HepG2 (cell line): ENCODE results near the gene SSC4D. TPM values are rescaled to one million over a fixed set of nuclear protein-coding genes. Genes with fewer than 3 reads are reported as not detected.

Source experiments
- ARHGAP35 ChIP-seq: sonication (generic); formaldehyde crosslinking; IDR thresholded peaks from 2 replicates; pipeline ENCODE4 v1.9.0; 2022; ENCODE audit warnings: mild to moderate bottlenecking, inconsistent platforms, moderate library complexity, missing genetic modification reagents, borderline replicate concordance
- EHMT2 ChIP-seq: fragments of 200-600 bp; sonication (generic); IDR thresholded peaks from 2 replicates; pipeline ENCODE4 v1.7.0; 2017; ENCODE audit warnings: antibody characterized with exemption, low read depth, low read length, borderline replicate concordance
- GPN1 ChIP-seq: sonication (generic); formaldehyde crosslinking; IDR thresholded peaks from 2 replicates; pipeline ENCODE4 v1.5.1; 2020; ENCODE audit warnings: missing genetic modification reagents, borderline replicate concordance
- HDAC1 ChIP-seq: sonication (generic); formaldehyde crosslinking; IDR thresholded peaks from 2 replicates; pipeline ENCODE4 v1.5.1; 2020; ENCODE audit warnings: mild to moderate bottlenecking, missing genetic modification reagents
- KDM5B ChIP-seq: sonication (generic); formaldehyde crosslinking; IDR thresholded peaks from 2 replicates; pipeline ENCODE4 v1.4.0; 2020; ENCODE audit warnings: missing genetic modification reagents, mild to moderate bottlenecking, borderline replicate concordance
- KDM6A ChIP-seq: IDR thresholded peaks from 2 replicates; pipeline ENCODE4 v1.6.1; 2016; ENCODE audit warnings: low read depth
- MAFF ChIP-seq: IDR thresholded peaks from 2 replicates; pipeline ENCODE4 v1.6.1; 2011; ENCODE audit warnings: low read depth, low read length, improper control_type of control experiment
- NFE2 ChIP-seq: sonication (generic); formaldehyde crosslinking; IDR thresholded peaks from 2 replicates; pipeline ENCODE4 v1.4.0; 2020; ENCODE audit warnings: missing genetic modification reagents
- NFIC ChIP-seq: IDR thresholded peaks from 2 replicates; pipeline ENCODE4 v1.6.1; 2012; ENCODE audit warnings: mild to moderate bottlenecking, low read length, inconsistent platforms
- NONO ChIP-seq, 2 experiments: fragments of 450-650 bp in 1 of 2; sonication (generic) in 1 of 2; formaldehyde crosslinking in 1 of 2; IDR thresholded peaks in 1 of 2; conservative IDR thresholded peaks in 1 of 2; 2 replicates each; pipeline versions ENCODE4 v1.6.1 to v1.8.0; 2017 to 2022; ENCODE audit warnings: mild to moderate bottlenecking in 1 of 2, missing genetic modification reagents in 1 of 2, moderate library complexity in 1 of 2
- NR2F1 ChIP-seq, 2 experiments: fragments of 450-650 bp in 1 of 2; formaldehyde crosslinking in 1 of 2; IDR thresholded peaks; 2 replicates each; pipeline versions ENCODE4 v1.5.0 to v1.6.1; 2016 to 2020; ENCODE audit warnings: mild to moderate bottlenecking in 1 of 2, missing compliant biosample characterization in 1 of 2, missing genetic modification reagents in 1 of 2, moderate library complexity in 1 of 2
- RBM39 ChIP-seq: fragments of 200-400 bp; formaldehyde crosslinking; IDR thresholded peaks from one replicate; pipeline ENCODE4 v1.6.1; 2018; ENCODE audit warnings: antibody characterized with exemption, mild to moderate bottlenecking, low read depth, low read length; ENCODE audit not compliant: poor library complexity, severe bottlenecking
- RELA ChIP-seq: sonication (generic); formaldehyde crosslinking; IDR thresholded peaks from 2 replicates; pipeline ENCODE4 v1.4.0; 2020; ENCODE audit warnings: missing genetic modification reagents
- SP4 ChIP-seq: sonication (generic); formaldehyde crosslinking; IDR thresholded peaks from 2 replicates; pipeline ENCODE4 v1.8.1; 2023; ENCODE audit warnings: mild to moderate bottlenecking, missing genetic modification reagents
- U2AF1 ChIP-seq: fragments of 200-400 bp; formaldehyde crosslinking; optimal IDR thresholded peaks from 2 replicates; pipeline ENCODE3; 2017; ENCODE audit warnings: mild to moderate bottlenecking, low read depth, low read length
- ZFP62 ChIP-seq: sonication (generic); formaldehyde crosslinking; IDR thresholded peaks from 2 replicates; pipeline ENCODE4 v1.4.0; 2020; ENCODE audit warnings: missing genetic modification reagents
- ZNF138 ChIP-seq: sonication (generic); formaldehyde crosslinking; IDR thresholded peaks from 2 replicates; pipeline ENCODE4 v1.5.0; 2020; ENCODE audit warnings: mild to moderate bottlenecking, low read depth, missing genetic modification reagents
- ZNF552 ChIP-seq: sonication (generic); formaldehyde crosslinking; IDR thresholded peaks from 2 replicates; pipeline ENCODE4 v1.9.0; 2022; ENCODE audit warnings: missing genetic modification reagents, mild to moderate bottlenecking, borderline replicate concordance
- ZNF609 ChIP-seq: sonication (generic); formaldehyde crosslinking; IDR thresholded peaks from 2 replicates; pipeline ENCODE4 v1.4.0; 2020; ENCODE audit warnings: mild to moderate bottlenecking, missing genetic modification reagents, borderline replicate concordance
- ZNF800 ChIP-seq: sonication (generic); formaldehyde crosslinking; IDR thresholded peaks from 2 replicates; pipeline ENCODE4 v1.4.0; 2020; ENCODE audit warnings: missing genetic modification reagents
- polyA plus RNA-seq, 8 experiments: library from polyadenylated mRNA; depleted of rRNA in 3 of 8; stranded (reverse) in 7 of 8; unstranded in 1 of 8; fragments of >200 nt; fragmentation: Illumina TruSeq in 4 of 8; extraction: Trizol in 4 of 8; gene quantifications; 2 replicates each; pipeline versions ENCODE4 v1.2.1 to v1.2.3, GENCODE V29; 2011 to 2016; ENCODE audit warnings: low read depth in 4 of 8, missing spikeins in 1 of 8, mixed read lengths in 1 of 8; ENCODE audit not compliant: insufficient read depth in 1 of 8
- total RNA-seq, 5 experiments: library from RNA; depleted of rRNA; stranded (reverse); fragments of >200 nt; fragmentation: Illumina TruSeq; extraction: Trizol; gene quantifications; 2 replicates each; pipeline ENCODE4 v1.2.3, GENCODE V29; 2016; ENCODE audit warnings: low read depth in 1 of 5
- TF ChIP-seq, protein P1 (sequence below): sonication (generic); formaldehyde crosslinking; IDR thresholded peaks from 2 replicates; pipeline ENCODE4 v1.4.0; 2020; ENCODE audit warnings: mild to moderate bottlenecking, missing genetic modification reagents
- TF ChIP-seq, protein P2 (sequence below): IDR thresholded peaks from 2 replicates; pipeline ENCODE4 v1.6.1; 2012; ENCODE audit warnings: inconsistent platforms

The SSC4D gene
- total and polyA plus RNA-seq, 2 of the 13 experiments (the other 11 are each of a cell fraction or from before 2014, with no cell fraction given) = 33.3 to 63.8 TPM

DNA sequence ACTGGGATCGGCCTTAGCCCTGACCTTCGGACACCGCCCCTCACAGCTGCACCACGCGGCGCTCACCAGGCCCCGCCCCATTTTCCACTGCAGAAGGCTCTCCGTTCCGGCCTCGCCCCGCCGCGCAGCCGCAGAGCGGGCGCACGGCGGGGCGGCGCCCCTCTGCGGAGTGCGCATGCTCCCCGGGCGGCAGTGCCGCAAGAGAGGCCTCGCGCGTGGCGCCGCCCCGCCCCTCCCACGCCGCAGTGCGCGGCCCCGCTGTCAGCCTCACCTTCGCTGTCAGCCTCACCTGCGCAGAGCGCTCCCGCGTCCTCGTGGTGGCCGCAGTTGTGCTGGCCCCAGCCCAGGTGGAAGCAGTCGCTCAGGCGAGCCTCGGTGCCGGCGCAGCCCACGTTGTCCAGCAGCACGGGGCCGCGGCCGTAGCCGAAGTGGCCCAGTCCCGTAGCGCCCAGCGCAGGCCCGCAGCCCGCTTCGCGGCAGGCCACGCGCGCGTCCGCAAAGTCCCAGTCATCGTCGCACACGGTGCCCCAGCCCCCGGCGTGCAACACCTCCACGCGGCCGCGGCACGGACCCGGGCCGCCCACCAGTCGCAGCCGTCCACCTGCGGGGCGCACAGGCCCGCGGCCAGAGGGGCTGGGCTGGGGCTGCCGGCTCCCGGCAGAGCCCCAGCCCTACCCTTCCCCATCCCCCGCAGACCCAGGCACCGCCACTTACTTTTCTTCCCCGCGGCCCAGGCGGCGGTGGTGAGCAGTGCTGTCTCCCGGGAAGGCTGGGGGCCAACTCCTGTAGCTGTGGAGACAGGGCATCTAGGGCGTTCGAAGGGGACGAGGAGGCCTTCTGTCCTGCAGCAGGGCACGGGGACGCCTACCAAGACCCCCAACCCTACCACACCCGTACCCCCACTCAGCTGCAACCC, 16.1 kb downstream of the SSC4D start (continued):
- TF ChIP-seq ZNF609 (CRISPR knock-in tag) = no peak
- no peak for TF ChIP-seq KDM6A (CRISPR knock-in tag)
- TF ChIP-seq NFE2 (CRISPR knock-in tag) = no peak
- no peak; the same call in 1 of the 2 replicates for TF ChIP-seq NFIC
- TF ChIP-seq MAFF = no peak
- TF ChIP-seq GPN1 (CRISPR knock-in tag) = no peak
- TF ChIP-seq NONO (IDR thresholded peaks at IDR 0.05) = no peak
- peak; percentile 78 for TF ChIP-seq NONO (CRISPR knock-in tag; conservative IDR thresholded peaks at IDR 0.05)
- TF ChIP-seq ZNF552 = peak; percentile 95
- TF ChIP-seq ZFP62 (CRISPR knock-in tag) = no peak
- TF ChIP-seq ZNF138 (CRISPR knock-in tag) = peak; percentile 94; the same call in 1 of the 2 replicates
- no peak for TF ChIP-seq ZNF800 (CRISPR knock-in tag)
- TF ChIP-seq, protein P1, sequence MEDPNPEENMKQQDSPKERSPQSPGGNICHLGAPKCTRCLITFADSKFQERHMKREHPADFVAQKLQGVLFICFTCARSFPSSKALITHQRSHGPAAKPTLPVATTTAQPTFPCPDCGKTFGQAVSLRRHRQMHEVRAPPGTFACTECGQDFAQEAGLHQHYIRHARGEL (CRISPR knock-in tag) = no peak
- no peak for TF ChIP-seq EHMT2
- TF ChIP-seq NR2F1 (CRISPR knock-in tag; IDR thresholded peaks at IDR 0.05) = peak in 1 of 2 experiments; percentile 0; a peak in 1 of 4 replicates
- no peak; the same call in none of the 2 replicates for TF ChIP-seq ARHGAP35 (CRISPR knock-in tag)
- TF ChIP-seq RELA = no peak
- TF ChIP-seq U2AF1 = no peak
- peak; percentile 88 for TF ChIP-seq KDM5B (CRISPR knock-in tag)
- TF ChIP-seq, protein P2, sequence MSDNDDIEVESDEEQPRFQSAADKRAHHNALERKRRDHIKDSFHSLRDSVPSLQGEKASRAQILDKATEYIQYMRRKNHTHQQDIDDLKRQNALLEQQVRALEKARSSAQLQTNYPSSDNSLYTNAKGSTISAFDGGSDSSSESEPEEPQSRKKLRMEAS = peak; percentile 93
- TF ChIP-seq SP4 (CRISPR knock-in tag) = peak; percentile 92
- peak; percentile 74; the same call in 1 of the 2 replicates for TF ChIP-seq HDAC1 (CRISPR knock-in tag)
- peak; percentile 59 for TF ChIP-seq RBM39
